LNCAP (cell line): ENCODE results near the gene IFI6.

Source experiments
- CTCF ChIP-seq: fragments of 450-650 bp; IDR thresholded peaks from 2 replicates; pipeline ENCODE4 v1.5.1; 2017; ENCODE audit warnings: mild to moderate bottlenecking

The IFI6 gene

GRCh38 chr1:27617420-27617819 is 54.6 kb downstream of the IFI6 start:
- TF ChIP-seq CTCF = no peak

- no peak for TF ChIP-seq CTCF
These were observed 55.6 kb downstream of the IFI6 start for GRCh38 chr1:27616441-27616840.
